Measurements from ENCODE around the gene UBL4A. TPM values are rescaled to one million over a fixed set of nuclear protein-coding genes. Genes with fewer than 3 reads are reported as not detected.
"Not testable (repeated sequence)": the region's sequence is repeated elsewhere in the genome, so short reads cannot be mapped to it uniquely, and the experiment has no call there.

The UBL4A gene
- total and polyA plus RNA-seq, 9 of the 15 experiments (the other 6 are each of a cell fraction or from before 2014, with no cell fraction given) = 15.2 to 140 (median 100) TPM

GRCh38 chrX:154501423-154501822 is 15.0 kb upstream of the UBL4A start:
- H2AFZ ChIP-seq (ENCODE audit: low read depth, low read length); H3K4me3 ChIP-seq; H3K9me3 ChIP-seq (replicated peaks; ENCODE audit: control insufficient read depth, insufficient read depth, low read depth, low read length); DNase-seq (ENCODE audit: extremely low read depth in 1 of 4, low spot score in 3 of 4); in situ Hi-C loops (cut with MboI); H3K9ac ChIP-seq (ENCODE audit: insufficient read depth in 1 of 2, low read depth in 2 of 2, low read length in 2 of 2); H3K27me3 ChIP-seq (ENCODE audit: control insufficient read depth in 2 of 2, insufficient read depth in 2 of 2, low read length in 2 of 2); H3K79me2 ChIP-seq (ENCODE audit: control insufficient read depth, insufficient read depth, low read length); H3K9me1 ChIP-seq (ENCODE audit: control insufficient read depth, insufficient read depth, low read length); H4K20me1 ChIP-seq (replicated peaks; ENCODE audit: control insufficient read depth, insufficient read depth, low read length); intact Hi-C loops (cut with micrococcal nuclease); CTCF ChIA-PET (ENCODE audit: low intra/inter-chr PET ratio); BruUV-seq (replicated peaks); TF ChIP-seq JUN (CRISPR knock-in tag; IDR thresholded peaks at IDR 0.05; ENCODE audit: borderline replicate concordance): not testable (repeated sequence)
- ATAC-seq = peak; percentile 38; the same call in 2 of the 3 replicates
- peak; percentile 78 for FAIRE-seq
- peak overlapping the region; percentile 30; the same call in 1 of the 3 replicates for H3K27ac ChIP-seq (ENCODE audit: extremely low read depth, low read depth, low read length)
- POLR2A ChIA-PET = interaction anchor here (1.2 to 1.8 kb wide), 3 partner anchors 10 to 15 kb away, joined by 3 to 8 read pairs (median 4); partner anchors contain the start of genes FAM3A and SLC10A3
- peaks cover 15% of the 10 kb centered on the region; the same call in 2 of the 3 replicates for H3K36me3 ChIP-seq (ENCODE audit: control insufficient read depth, insufficient read depth, low read length)
- 24% methylated on average over 7 of the region's 7 CpGs for WGBS (ENCODE audit: insufficient coverage, low coverage, missing lambda C conversion rate)
- H3K4me1 ChIP-seq (replicated peaks in 1 of 2; ENCODE audit: control insufficient read depth in 2 of 2, insufficient read depth in 2 of 2, low read length in 2 of 2) = peaks cover 8 to 17% of the 10 kb centered on the region in 2 experiments; a peak in 4 of 5 replicates
- 0 out of 2 replicates have a peak overlapping the region, but pooled peaks have one; percentile 18 for H3K4me2 ChIP-seq (ENCODE audit: insufficient read depth, low read length)
- TF ChIP-seq, protein P1, sequence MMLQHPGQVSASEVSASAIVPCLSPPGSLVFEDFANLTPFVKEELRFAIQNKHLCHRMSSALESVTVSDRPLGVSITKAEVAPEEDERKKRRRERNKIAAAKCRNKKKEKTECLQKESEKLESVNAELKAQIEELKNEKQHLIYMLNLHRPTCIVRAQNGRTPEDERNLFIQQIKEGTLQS (IDR thresholded peaks at IDR 0.05) = peak; percentile 82
- TF ChIP-seq, protein P1 (CRISPR knock-in tag; conservative IDR thresholded peaks at IDR 0.05) = not testable (repeated sequence)
- peak; percentile 57; the same call in 1 of the 2 replicates for TF ChIP-seq HMBOX1 (IDR thresholded peaks at IDR 0.05)
- peak; percentile 65 for TF ChIP-seq DPF2 (IDR thresholded peaks at IDR 0.05)
- 0 out of 2 replicates have a peak, but pooled peaks have one; percentile 49 for TF ChIP-seq ARID1B (IDR thresholded peaks at IDR 0.05)
- TF ChIP-seq TFAP4 (CRISPR knock-in tag; IDR thresholded peaks at IDR 0.05; ENCODE audit: borderline replicate concordance) = peak; percentile 96
- TF ChIP-seq JUN (IDR thresholded peaks at IDR 0.05; ENCODE audit: borderline replicate concordance, low read depth, low read length) = peak; percentile 33; the same call in 1 of the 2 replicates
- TF ChIP-seq SMARCE1 (IDR thresholded peaks at IDR 0.05) = peak; percentile 41; the same call in 1 of the 2 replicates
- peak; percentile 27; the same call in 1 of the 2 replicates for TF ChIP-seq SMARCA4 (IDR thresholded peaks at IDR 0.05)
- TF ChIP-seq RCOR1 (IDR thresholded peaks at IDR 0.05; ENCODE audit: borderline replicate concordance in 1 of 2, low read depth in 2 of 2, low read length in 2 of 2) = 0 out of 4 replicates have a peak, but pooled peaks of 1 of the 2 experiments have one; percentile 19
- TF ChIP-seq FOSL1 (tag; conservative IDR thresholded peaks at IDR 0.05) = peak; percentile 70
- TF ChIP-seq NCOR1 (IDR thresholded peaks at IDR 0.05) = peak; percentile 43; the same call in 1 of the 2 replicates
- peak; percentile 82 for TF ChIP-seq JUND (IDR thresholded peaks at IDR 0.05; ENCODE audit: borderline replicate concordance, low read depth, low read length)
- TF ChIP-seq JUND (tag; IDR thresholded peaks at IDR 0.05; ENCODE audit: borderline replicate concordance, low read depth, low read length) = peak; percentile 71; the same call in 1 of the 3 replicates
- TF ChIP-seq, protein P2, sequence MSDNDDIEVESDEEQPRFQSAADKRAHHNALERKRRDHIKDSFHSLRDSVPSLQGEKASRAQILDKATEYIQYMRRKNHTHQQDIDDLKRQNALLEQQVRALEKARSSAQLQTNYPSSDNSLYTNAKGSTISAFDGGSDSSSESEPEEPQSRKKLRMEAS (CRISPR knock-in tag; IDR thresholded peaks at IDR 0.05) = peak; percentile 36; the same call in 1 of the 2 replicates
- peak; percentile 39 to 50; a peak in 2 of 4 replicates for TF ChIP-seq KDM1A (IDR thresholded peaks at IDR 0.05)
- TF ChIP-seq CBFA2T2 (conservative IDR thresholded peaks at IDR 0.05) = peak; percentile 31; the same call in 1 of the 2 replicates
- peak; percentile 43; the same call in 1 of the 2 replicates for TF ChIP-seq NR2C1 (IDR thresholded peaks at IDR 0.05)
- TF ChIP-seq NR2C1 (tag; IDR thresholded peaks at IDR 0.05) = peak; percentile 59
- TF ChIP-seq TAF9B (IDR thresholded peaks at IDR 0.05; ENCODE audit: partially characterized antibody) = peak; percentile 65
- TF ChIP-seq TBP (optimal IDR thresholded peaks at IDR 0.05; ENCODE audit: low read depth, low read length) = peak; percentile 69
- TF ChIP-seq CBFA2T3 (IDR thresholded peaks at IDR 0.05) = peak; percentile 40
